Iris pigment epithelial cell (primary cell): ENCODE measurements around the gene ABHD12.
A peak's percentile ranks its signal among the peaks of the same experiment; 100 is the strongest.

Experiments used
- DNase-seq: peaks from one replicate; pipeline ENCODE4 v3.0.0-alpha.2; 2011; ENCODE audit warnings: low read depth

ABHD12 gene

DNA sequence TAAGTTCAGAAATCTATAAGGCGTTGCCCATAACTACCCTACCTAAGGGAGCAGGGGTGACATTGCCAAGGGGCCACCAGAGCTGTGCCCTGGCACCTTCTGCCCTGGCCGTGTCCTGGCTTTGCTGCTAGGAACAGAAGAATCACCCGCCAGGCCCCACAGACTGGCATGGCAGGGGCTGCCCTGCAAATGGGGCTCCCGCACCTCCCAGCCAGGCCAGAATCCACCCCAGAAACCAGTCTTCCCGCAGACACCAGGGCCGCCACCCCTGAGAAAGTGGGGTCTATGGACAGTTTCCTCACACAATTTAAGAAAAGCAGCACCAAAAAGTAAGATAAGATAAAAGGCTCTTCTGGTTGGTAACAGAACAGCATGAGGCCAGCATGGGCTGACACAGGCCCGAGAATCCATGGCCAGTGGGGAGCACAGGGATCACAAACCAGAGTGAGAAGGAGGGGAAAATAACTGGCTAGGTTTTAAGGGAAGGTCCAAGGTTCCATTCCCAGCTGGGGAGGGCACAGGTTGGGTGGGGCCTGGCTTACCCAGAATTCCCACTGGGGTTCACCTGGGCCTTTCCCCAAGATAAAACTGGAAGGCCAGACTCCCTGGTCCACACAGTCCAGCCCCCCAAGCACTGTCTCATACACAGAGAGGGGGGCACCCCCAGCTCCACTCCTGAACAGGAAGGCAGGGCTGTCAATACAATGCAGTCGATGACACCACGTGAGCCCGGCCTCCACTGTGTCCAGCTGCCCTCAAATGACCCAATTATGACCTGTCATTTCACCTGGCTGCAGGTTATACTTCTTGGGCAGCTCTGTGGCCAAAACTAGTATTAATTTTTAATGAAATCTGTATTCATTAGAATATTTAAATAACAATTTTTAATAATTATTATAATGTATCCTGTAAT lies 83.4 kb downstream of the ABHD12 start:
- DNase-seq, result no peak

DNA sequence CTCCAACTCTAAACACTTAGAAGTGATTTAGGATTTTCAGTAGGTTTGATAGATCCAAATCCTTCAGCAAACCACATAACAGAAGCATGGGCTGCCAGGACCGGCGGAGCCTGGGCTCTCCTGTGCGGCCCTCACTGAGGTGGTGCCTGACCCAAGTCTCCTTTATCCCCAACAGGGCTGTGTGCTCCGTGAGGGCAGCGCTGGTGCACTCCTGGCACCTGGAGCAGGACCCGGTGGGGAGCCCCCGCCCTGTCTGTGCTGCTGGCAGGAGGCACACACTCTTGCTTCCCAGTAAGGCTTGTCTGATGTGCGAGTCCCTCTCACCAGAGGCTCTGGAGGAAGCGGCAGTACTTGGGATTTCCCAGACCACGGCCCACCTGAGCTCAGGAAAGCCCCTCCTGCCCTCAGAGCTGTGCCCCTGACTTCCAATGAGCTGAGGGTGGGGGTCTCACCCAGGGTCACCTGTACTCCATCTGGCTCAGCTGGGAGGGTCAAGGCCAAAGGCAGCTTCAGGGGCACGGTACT lies 86.5 kb downstream of the ABHD12 start:
- DNase-seq, result no peak

DNA sequence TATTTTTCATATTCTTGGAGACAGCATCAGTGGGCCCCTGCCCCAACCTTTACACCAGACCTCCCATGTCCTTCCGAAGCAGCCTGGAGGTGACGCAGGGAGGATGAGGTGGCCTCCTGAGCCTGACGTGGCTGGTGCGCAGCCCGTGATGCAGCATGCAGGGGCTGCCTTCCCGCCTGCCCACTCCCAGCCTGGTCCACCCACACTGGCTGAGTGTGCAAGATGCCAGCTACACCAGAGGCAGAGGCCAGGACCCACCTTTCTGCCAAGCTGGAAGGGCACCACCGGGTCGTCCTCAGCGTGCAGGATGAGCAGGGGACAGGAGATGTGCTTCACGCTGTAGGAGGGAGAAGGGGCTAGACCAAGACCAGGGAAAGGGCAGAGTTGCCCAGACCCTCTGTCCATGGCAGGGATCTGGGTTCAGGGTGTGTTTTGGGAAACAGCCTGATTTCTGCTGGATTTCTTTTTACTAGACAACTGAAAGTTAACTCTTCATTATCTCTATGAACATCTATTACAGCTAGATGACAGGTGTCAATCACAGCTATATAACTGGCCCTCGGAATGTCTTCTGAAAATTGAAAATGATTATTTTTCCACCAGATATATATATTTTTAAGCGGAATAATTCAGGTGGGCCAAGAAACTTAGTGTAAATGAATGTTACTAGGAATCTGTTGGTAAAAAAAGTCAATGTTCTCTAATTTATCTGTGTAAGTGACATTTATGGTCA lies 87.2 kb downstream of the ABHD12 start:
- DNase-seq, result no peak

DNA sequence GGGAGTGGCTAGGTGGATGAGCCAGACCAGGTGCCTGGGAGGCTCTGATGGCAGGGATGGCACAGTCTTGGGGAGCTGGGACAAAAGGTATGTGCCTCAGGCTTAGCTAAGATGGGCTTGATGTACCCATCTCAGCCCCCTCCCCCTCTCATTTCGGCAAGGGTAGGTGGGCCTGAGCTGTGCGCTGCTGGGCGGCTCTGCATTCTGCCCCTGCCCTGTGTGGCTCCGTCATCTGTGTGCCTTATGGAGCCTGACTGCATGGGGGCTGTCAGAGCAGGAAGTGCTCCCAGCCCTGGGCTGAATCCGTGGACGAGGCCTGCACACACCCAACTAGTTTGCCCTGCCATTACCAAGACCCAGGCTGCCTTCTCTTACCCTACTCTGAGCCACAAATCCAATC lies 88.0 kb downstream of the ABHD12 start:
- DNase-seq, result no peak

DNA sequence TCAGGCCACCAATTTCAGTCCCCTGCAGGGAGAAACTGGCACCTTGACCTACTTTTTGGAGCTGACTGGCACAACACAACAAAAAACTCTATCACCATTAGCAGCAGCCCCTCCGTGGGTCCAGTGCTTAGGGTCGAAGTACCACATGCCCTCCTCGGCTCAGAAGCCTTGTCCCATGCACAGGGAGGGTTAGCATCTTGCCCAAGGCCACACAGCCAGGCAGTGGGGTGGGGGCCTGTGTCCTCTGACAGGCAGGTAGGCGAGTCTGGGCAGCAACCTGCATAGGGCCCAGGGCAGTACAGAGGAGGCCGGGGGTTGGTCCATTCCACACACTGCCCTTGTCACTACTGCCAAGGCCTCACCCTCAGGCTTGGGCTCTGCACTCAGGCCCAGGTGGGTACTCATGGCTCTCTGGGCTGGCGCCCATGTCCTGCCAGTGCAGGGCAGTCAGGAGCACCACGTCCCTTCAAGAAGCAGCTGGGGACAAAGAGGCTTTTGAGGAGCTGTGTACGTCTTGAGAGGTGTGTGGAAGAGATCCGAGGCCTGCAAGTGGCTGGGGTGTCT lies 89.2 kb downstream of the ABHD12 start:
- DNase-seq, result no peak

DNA sequence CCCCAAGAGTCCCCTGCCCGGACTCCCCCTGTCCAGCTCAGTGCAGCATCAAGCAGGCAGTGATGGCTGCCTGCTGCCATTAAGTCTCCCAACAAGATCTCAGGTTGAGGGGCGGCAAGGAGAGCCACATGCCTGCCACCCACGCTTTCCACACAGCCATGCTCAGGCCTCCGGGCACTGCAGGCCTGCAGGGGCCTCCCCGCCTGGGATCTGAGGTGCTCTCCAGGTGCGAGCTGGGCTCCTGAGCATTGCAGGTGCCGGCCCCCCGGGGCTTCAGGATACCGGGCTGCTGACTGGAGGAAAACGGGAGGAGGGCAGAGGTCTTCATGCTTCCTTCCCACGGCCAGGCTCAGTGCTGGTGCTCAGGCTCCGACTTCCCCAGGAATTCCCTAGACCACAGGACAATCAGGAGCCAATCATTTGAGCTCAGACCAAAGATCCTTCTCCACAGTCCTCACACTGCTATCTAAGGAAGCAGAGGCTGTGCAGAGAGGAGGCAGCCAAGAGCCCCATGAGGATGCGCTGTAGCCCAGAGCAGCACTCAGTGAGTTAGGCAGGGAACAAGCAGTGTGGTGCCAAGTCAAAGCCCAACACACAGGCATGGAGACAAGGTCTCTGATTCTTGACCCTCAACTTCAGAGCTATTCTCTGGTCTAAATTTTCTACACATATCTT lies 90.0 kb downstream of the ABHD12 start:
- peak; percentile 35 for DNase-seq

DNA sequence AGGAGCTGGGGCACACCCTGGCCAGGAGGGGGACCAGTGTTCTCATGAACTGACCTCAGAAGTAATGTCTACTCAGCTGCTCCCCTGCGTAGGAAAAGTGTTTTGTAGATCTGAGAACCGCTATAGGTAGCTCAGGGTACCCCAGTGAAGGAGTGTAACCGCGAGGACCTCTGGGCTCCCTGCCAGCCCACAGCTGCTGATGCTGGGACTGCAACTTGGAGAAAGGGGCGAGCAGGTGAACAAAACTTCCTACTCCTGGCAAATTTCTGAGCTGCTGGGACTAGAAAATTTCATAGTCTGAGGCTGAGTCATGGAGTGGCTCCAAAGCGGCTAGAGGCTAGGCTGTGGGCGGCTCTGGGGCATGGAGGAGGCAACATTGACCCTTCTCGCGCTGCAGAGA lies 90.8 kb downstream of the ABHD12 start:
- DNase-seq, result peak; percentile 48

DNA sequence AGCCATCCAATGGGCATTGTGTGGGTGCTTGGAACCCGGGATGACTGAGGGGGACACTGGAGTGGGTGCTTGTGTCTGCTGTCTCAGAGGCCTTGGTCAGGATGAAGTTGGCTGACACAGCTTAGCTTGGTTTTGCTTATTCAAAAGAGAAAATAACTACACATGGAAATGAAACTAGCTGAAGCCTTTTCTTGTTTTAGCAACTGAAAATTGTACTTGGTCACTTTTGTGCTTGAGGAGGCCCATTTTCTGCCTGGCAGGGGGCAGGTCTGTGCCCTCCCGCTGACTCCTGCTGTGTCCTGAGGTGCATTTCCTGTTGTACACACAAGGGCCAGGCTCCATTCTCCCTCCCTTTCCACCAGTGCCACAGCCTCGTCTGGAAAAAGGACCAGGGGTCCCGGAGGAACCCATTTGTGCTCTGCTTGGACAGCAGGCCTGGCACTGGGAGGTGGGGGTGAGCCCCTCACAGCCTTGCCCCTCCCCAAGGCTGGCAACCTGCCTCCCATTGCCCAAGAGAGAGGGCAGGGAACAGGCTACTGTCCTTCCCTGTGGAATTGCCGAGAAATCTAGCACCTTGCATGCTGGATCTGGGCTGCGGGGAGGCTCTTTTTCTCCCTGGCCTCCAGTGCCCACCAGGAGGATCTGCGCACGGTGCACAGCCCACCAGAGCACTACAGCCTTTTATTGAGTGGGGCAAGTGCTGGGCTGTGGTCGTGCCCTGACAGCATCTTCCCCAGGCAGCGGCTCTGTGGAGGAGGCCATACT lies 93.3 kb downstream of the ABHD12 start:
- no peak for DNase-seq

DNA sequence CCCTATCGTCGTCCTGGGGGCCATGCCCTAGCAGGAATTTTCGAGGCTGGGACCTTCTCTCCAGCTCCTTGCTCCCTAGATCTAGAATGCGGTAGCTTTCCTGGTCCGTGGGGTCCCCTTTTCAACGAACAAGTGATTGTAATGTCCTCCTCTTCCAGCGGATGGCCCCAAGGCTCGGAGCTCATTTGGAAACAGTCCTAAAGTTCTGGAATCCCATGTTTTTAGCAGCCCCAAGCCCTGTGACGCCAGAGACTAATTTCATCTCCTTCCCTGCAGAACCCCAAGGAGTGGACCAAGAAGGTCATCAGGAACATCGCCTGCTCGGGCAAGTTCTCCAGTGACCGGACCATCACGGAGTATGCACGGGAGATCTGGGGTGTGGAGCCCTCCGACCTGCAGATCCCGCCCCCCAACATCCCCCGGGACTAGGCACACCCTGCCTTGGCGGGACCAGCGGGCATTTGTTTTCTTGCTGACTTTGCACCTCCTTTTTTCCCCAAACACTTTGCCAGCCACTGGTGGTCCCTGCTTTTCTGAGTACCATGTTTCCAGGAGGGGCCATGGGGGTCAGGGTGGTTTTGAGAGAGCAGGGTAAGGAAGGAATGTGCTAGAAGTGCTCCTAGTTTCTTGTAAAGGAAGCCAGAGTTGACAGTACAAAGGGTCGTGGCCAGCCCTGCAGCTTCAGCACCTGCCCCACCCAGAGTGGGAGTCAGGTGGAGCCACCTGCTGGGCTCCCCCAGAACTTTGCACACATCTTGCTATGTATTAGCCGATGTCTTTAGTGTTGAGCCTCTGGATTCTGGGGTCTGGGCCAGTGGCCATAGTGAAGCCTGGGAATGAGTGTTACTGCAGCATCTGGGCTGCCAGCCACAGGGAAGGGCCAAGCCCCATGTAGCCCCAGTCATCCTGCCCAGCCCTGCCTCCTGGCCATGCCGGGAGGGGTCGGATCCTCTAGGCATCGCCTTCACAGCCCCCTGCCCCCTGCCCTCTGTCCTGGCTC lies 94.2 kb downstream of the ABHD12 start:
- DNase-seq, result peak; percentile 19

DNA sequence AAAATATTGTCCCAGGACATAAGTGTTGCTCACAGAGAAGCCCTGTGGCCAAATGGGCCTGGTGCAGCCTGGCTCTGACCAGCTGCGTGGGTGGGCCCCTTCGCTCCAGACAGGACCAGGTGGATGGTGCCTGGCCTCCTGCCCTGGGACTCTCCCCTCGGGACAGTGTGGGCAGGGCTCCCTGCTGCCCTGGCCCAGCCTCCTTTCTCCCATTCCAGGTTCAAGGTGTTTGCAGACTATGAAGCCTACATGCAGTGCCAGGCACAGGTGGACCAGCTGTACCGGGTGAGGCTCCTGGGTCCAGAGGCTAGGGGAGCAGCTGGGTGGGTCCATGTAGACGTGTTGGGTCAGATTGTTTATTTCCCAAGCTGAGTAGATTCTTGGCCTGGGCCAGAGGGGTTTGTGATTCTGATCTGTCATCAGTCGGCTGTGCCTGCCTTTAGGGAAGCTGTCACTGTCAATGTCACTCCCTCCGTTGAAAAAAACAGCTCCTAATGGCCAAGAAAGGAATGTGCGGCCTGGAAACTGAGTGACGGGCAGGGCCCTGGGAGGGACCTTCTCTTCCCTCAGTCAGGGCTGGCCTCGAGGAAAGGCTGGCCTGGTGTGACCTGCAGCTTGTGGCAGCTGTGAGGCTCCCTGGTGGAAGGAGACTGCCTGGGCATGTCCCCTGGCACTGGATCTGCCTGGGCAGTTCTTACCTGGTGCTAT lies 95.1 kb downstream of the ABHD12 start:
- no peak for DNase-seq

DNA sequence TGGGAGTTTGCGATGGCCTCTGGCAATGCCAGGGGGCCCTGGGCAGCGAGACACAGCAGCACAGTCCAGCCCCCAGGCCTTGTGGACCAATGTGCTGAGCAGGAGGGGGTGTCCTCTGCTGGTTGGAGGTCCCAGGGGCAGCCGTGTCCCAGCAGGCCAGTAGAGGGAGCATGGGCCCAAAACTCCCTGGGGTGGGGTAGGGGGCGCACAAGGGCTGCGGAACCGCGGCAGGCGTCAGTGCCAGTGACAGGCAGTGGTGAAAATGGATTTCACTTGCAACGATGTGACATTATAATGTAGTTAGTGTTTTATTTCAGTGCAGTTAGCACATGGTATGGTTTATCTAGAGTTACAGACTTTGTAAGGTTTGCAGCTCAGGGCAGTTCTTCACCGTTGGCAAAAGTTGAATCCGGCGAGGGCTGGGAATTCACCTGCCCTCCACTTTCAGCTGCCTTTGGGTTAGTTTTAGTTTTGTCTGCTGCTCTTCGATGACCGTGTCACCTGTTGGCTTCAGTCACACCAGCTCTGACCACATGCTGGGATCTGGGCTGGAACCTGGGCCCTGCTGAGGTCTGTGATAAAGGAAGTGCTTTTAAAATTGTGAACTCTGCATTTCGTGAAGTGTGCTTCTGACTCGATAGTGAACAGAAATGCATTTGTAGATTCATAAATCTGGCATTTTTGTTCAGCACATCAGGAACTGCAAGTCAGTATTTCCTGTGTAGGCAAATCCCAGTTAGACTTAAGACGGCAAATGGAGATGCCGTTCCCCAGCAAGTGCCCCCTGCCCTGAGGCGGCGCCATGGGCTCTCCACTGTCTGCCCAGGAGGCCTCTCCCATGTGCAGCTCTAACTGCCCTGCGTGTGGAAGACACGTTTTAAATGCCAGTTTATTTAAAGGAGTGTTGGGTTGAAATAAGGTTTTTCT lies 95.9 kb downstream of the ABHD12 start:
- DNase-seq, result peak; percentile 49

DNA sequence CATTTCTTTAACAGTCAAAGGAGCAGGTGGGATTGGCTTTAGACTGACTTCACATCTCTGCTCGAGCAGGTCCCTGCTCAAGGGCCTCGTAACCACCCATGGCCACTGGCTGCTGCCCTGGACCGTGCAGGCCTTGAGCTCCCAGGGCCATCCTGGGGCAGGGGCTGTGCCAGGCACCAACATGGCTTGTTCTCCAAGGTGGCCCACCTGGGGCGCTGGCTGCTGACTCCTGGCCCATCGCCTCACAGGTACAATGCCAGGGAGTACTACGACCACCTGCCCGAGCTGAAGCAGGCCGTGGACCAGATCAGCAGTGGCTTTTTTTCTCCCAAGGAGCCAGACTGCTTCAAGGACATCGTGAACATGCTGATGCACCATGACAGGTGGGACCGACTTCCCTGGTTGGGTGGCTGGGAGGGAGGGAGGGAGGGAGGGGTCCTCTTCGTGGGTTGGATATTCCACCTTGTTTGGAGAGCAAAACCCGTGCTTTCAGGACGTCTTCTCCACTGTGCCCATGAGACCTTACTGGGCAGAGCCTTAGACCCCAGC lies 96.7 kb downstream of the ABHD12 start:
- DNase-seq, result no peak

DNA sequence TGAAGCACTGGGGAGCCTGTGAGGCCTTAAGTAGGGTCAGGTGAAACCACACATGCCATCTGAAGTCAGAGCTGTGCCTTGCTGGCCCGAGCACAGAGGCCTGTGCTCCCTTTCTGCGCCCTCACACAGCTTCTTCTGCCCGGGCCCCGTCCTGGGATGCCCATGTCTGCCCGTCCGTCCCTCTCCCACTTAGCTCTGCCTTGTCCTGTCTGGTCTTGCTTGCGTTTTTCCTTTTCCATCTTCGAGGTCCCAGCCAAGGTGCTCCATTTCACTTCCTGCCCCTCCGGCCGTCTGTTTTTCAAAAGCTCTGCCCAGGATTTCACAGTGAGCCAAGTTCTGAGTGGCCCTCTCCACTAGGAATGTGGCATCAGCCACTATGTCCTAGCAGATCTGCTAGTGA lies 97.1 kb downstream of the ABHD12 start:
- no peak for DNase-seq

DNA sequence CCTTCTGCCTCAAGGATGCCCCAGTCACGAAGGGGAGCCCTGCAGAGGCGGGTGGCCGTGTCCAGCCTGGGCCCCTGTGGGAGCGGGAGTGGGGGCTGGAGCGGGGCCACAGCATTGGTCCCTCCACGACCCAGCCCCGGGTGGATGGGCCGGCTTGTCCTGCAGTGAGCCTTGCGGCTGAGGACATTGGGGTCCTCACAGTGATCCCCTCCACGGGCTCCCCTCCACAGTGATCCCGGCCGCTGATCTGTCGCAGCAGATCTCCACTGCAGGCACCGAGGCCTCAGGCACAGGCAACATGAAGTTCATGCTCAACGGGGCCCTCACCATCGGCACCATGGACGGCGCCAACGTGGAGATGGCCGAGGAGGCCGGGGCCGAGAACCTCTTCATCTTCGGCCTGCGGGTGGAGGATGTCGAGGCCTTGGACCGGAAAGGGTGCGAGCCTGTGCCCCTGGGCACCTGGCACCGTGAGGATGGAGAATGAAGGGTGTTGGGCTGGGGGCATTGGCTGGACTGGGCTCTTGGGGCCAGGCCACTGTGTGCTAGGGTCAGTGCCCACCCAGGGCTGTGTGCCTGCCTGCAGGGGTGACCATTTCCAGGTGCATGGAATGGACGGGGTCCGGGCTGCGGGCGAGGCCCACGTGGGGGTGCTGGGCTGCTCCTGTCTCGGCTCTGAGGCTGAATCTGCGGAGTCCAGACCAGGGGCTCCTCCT lies 98.3 kb downstream of the ABHD12 start:
- no peak for DNase-seq

DNA sequence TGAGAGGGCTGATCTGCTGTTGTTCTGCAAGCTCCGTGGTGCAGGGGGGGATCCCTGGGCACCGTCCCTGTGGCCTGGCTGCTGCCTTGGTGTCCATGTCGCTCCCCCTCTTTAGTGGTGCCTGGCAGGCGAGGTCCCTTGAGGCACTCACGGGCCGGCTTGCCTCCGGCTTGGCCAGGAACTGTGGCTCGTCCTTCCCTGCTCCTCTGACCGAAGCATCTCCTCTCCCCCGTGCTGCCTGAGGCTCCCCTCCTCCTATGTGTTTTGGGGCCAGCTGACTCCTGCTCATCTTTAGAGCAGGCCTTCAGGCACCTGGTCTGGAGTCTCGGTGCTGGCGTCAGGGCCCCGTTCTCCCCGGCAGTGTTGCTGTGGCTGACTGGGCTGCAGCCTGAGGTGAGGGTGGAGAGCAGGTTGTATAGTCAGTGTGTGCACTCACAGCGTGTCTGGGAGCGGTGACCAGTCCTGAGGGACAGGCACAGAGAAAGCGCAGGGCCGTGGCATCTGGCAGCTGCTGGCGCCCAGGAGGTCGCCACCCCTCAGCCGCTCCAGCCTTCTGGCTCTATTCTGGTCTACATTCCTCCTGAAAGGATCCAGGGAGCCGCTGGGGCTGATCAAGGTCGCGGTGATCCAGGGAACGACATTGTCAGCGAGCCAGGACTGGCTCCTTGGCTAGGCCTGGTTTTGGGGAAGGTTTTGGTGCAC lies 99.1 kb downstream of the ABHD12 start:
- no peak for DNase-seq

DNA sequence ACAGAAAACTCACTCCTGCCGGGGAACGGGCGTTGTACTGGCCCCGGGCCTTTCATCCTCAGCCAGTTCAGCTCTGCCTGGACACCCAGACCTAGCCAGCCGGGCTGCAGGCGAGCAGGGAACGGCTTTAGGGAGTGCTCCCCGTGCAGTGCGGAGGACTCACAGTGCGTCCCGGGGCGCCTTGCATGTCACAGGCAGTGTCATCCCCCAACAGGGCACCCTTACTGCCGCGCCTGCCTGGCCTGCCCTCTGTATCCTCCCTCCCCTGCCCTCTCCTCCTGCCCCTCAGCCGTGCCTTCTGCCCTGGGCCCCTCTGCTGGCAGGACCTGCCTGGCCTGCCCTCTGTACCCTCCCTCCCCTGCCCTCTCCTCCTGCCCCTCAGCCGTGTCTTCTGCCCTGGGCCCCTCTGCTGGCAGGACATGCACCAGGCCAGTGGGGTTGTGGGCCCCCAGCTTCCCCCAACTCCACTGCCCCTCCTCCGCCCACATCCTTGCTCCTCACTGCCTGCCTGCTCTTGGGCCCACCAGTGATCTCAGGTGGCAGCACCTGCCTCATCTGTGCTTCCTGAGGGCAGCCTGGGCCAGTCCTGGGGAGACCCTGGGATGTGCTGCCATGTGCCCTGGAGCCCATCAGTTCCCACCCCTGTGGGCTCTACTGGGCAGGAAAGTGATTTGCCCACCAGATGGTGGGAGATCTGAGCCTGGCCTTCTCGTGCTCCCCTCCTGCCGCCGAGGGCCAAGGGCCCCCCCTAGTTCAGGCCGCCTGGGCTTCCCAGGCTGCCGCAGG lies 99.8 kb downstream of the ABHD12 start:
- no peak for DNase-seq
